GM23248 (cell line): Measurements from ENCODE around the gene LTO1. TPM values are rescaled to one million over a fixed set of nuclear protein-coding genes. Genes with fewer than 3 reads are reported as not detected.

Source experiments
- DNase-seq: peaks from one replicate; pipeline ENCODE4 v3.0.0-alpha.2; 2015
- H2AFZ ChIP-seq: fragments of 200-600 bp; sonication (generic); 2 replicates; pipeline ENCODE4 v1.6.1; 2016; ENCODE audit warnings: antibody characterized with exemption
- H3F3A ChIP-seq: fragments of 200-600 bp; sonication (generic); 2 replicates; pipeline ENCODE4 v1.6.1; 2016; ENCODE audit warnings: mild to moderate bottlenecking, antibody characterized with exemption, mixed run types; ENCODE audit not compliant: insufficient read depth
- H3K27ac ChIP-seq: fragments of 200-600 bp; sonication (generic); 2 replicates; pipeline ENCODE4 v1.5.1; 2016; ENCODE audit warnings: mild to moderate bottlenecking
- H3K27me3 ChIP-seq: fragments of 200-600 bp; sonication (generic); replicated peaks from 2 replicates; pipeline ENCODE4 v1.6.1; 2016; ENCODE audit warnings: mild to moderate bottlenecking; ENCODE audit not compliant: insufficient read depth
- H3K36me3 ChIP-seq: fragments of 200-600 bp; sonication (generic); 2 replicates; pipeline ENCODE4 v1.6.1; 2016; ENCODE audit warnings: low read depth, mild to moderate bottlenecking
- H3K4me1 ChIP-seq: fragments of 200-600 bp; sonication (generic); 2 replicates; pipeline ENCODE4 v1.6.1; 2016; ENCODE audit warnings: mild to moderate bottlenecking; ENCODE audit not compliant: insufficient read depth
- H3K4me2 ChIP-seq: fragments of 200-600 bp; sonication (generic); one replicate; pipeline ENCODE4 v1.6.1; 2016; ENCODE audit warnings: mild to moderate bottlenecking; ENCODE audit not compliant: unreplicated experiment
- H3K4me3 ChIP-seq: fragments of 200-600 bp; sonication (generic); 2 replicates; pipeline ENCODE4 v1.5.1; 2016; ENCODE audit warnings: mild to moderate bottlenecking
- H3K79me2 ChIP-seq: fragments of 200-600 bp; sonication (generic); 2 replicates; pipeline ENCODE4 v1.6.1; 2016; ENCODE audit warnings: mild to moderate bottlenecking; ENCODE audit not compliant: insufficient read depth
- H3K9ac ChIP-seq: fragments of 200-600 bp; sonication (generic); 2 replicates; pipeline ENCODE4 v1.6.1; 2016; ENCODE audit warnings: mild to moderate bottlenecking
- H3K9me2 ChIP-seq: fragments of 200-600 bp; sonication (generic); 2 replicates; pipeline ENCODE4 v1.6.1; 2016; ENCODE audit warnings: mixed run types, mild to moderate bottlenecking, moderate library complexity; ENCODE audit not compliant: insufficient read depth
- H3K9me3 ChIP-seq: fragments of 200-600 bp; sonication (generic); one replicate; pipeline ENCODE4 v1.6.1; 2017; ENCODE audit warnings: low read depth
- H4K20me1 ChIP-seq: fragments of 200-600 bp; sonication (generic); 2 replicates; pipeline ENCODE4 v1.6.0; 2016; ENCODE audit not compliant: insufficient read depth
- EZH2 ChIP-seq: fragments of 200-600 bp; sonication (generic); IDR thresholded peaks from 2 replicates; pipeline ENCODE4 v1.6.1; 2018; ENCODE audit warnings: antibody characterized with exemption, mild to moderate bottlenecking; ENCODE audit not compliant: insufficient read depth, poor library complexity, severe bottlenecking
- EZH2phosphoT487 ChIP-seq: fragments of 200-600 bp; sonication (generic); IDR thresholded peaks from 2 replicates; pipeline ENCODE4 v1.6.1; 2018; ENCODE audit warnings: antibody characterized with exemption, moderate library complexity, mild to moderate bottlenecking, low read depth; ENCODE audit not compliant: insufficient read depth
- WGBS, 2 experiments: methylation state at CpG; one replicate each; pipeline ENCODE4 v1.1.6; 2015 to 2017; ENCODE audit warnings: low lambda C conversion rate in 2 of 2, low coverage in 1 of 2; ENCODE audit errors: missing lambda C conversion rate in 2 of 2; 5-methylcytosine and 5-hydroxymethylcytosine counted together
- in situ Hi-C: fragments of 300-500 bp; cut with MboI; formaldehyde crosslinking; loops from 2 replicates; pipeline ENCODE4 v1.15.0; 2020
- polyA plus RNA-seq: library from polyadenylated mRNA; unstranded; fragments of >200 nt; fragmentation: Nextera tagmentation; extraction: Ambion mirVana; gene quantifications from 2 replicates; pipeline ENCODE4 v1.2.1, GENCODE V29; 2016
- total RNA-seq: library from RNA; depleted of rRNA; stranded (reverse); fragments of >200 nt; shearing (Covaris generic); gene quantifications from 2 replicates; pipeline ENCODE4 v1.2.3, GENCODE V29; 2014

LTO1 gene
- total and polyA plus RNA-seq, 2 experiments from 2014 or later = 20.6 to 26.2 TPM

GRCh38 chr11:69711822-69712801, 37.0 kb upstream of the LTO1 start:
- no peaks in the 10 kb centered on the region for H4K20me1 ChIP-seq
- no peaks in the 10 kb centered on the region for H3F3A ChIP-seq
- H2AFZ ChIP-seq = no peak overlapping the region
- no peak overlapping the region for H3K4me2 ChIP-seq
- H3K9me2 ChIP-seq = no peaks in the 10 kb centered on the region
- H3K9ac ChIP-seq = no peak overlapping the region
- no peak for TF ChIP-seq EZH2phosphoT487
- no peak for TF ChIP-seq EZH2
- no peak for DNase-seq
- no peaks in the 10 kb centered on the region for H3K4me1 ChIP-seq
- WGBS, 2 experiments = 60 to 69% methylated on average over 26 to 28 of the region's 28 CpGs
- no peaks in the 10 kb centered on the region for H3K9me3 ChIP-seq
- H3K36me3 ChIP-seq = no peaks in the 10 kb centered on the region
- H3K27me3 ChIP-seq = peaks cover 28% of the 10 kb centered on the region
- H3K4me3 ChIP-seq = no peak overlapping the region
- H3K79me2 ChIP-seq = no peaks in the 10 kb centered on the region
- H3K27ac ChIP-seq = no peak overlapping the region
- in situ Hi-C loops = loop anchor here (10.0 kb wide), 1 partner anchor 483 kb away; no protein-coding TSS in a partner anchor

GRCh38 chr11:69708736-69709401, 33.7 kb upstream of the LTO1 start:
- H3K4me1 ChIP-seq = no peaks in the 10 kb centered on the region
- no peak for DNase-seq
- in situ Hi-C loops = no loop called here

GRCh38 chr11:69707176-69707575, 32.0 kb upstream of the LTO1 start:
- in situ Hi-C loops = no loop called here
- H3K4me2 ChIP-seq = no peak overlapping the region
- no peak for DNase-seq
- H3K27me3 ChIP-seq = peaks cover 73% of the 10 kb centered on the region
- H2AFZ ChIP-seq = no peak overlapping the region
- no peaks in the 10 kb centered on the region for H3K9me2 ChIP-seq
- H3K4me3 ChIP-seq = no peak overlapping the region
- H3K27ac ChIP-seq = no peak overlapping the region
- no peaks in the 10 kb centered on the region for H4K20me1 ChIP-seq
- H3K9me3 ChIP-seq = no peaks in the 10 kb centered on the region
- H3F3A ChIP-seq = no peaks in the 10 kb centered on the region
- H3K36me3 ChIP-seq = no peaks in the 10 kb centered on the region
- WGBS, 2 experiments = 37 to 38% methylated on average over 7 of the region's 7 CpGs
- TF ChIP-seq EZH2 (no peak), EZH2phosphoT487 (no peak)
- H3K9ac ChIP-seq = no peak overlapping the region
- no peaks in the 10 kb centered on the region for H3K4me1 ChIP-seq
- no peaks in the 10 kb centered on the region for H3K79me2 ChIP-seq

More at GRCh38 chr11:69708736-69709401, 33.7 kb upstream of the LTO1 start:
- no peak overlapping the region for H3K27ac ChIP-seq
- no peak overlapping the region for H3K9ac ChIP-seq
- H2AFZ ChIP-seq = no peak overlapping the region
- TF ChIP-seq EZH2 (no peak), EZH2phosphoT487 (no peak)
- peaks cover 58% of the 10 kb centered on the region for H3K27me3 ChIP-seq
- H3F3A ChIP-seq = no peaks in the 10 kb centered on the region
- H3K79me2 ChIP-seq = no peaks in the 10 kb centered on the region
- no peaks in the 10 kb centered on the region for H3K9me2 ChIP-seq
- no peaks in the 10 kb centered on the region for H4K20me1 ChIP-seq
- H3K4me3 ChIP-seq = no peak overlapping the region
- no peaks in the 10 kb centered on the region for H3K36me3 ChIP-seq
- 54% methylated on average over 15 of the region's 15 CpGs for WGBS, 2 experiments
- no peaks in the 10 kb centered on the region for H3K9me3 ChIP-seq
- no peak overlapping the region for H3K4me2 ChIP-seq

GRCh38 chr11:69705901-69706787, 31.0 kb upstream of the LTO1 start:
- no peaks in the 10 kb centered on the region for H3F3A ChIP-seq
- DNase-seq = no peak
- no peaks in the 10 kb centered on the region for H3K79me2 ChIP-seq
- no peaks in the 10 kb centered on the region for H3K9me3 ChIP-seq
- H3K27me3 ChIP-seq = peaks cover 82% of the 10 kb centered on the region
- H4K20me1 ChIP-seq = no peaks in the 10 kb centered on the region
- no peak overlapping the region for H3K4me3 ChIP-seq
- H3K4me1 ChIP-seq = no peaks in the 10 kb centered on the region
- no peak overlapping the region for H3K9ac ChIP-seq
- in situ Hi-C loops = no loop called here
- no peaks in the 10 kb centered on the region for H3K36me3 ChIP-seq
- no peaks in the 10 kb centered on the region for H3K9me2 ChIP-seq
- no peak overlapping the region for H3K4me2 ChIP-seq
- whole genome bisulfite sequencing, 2 experiments = 24 to 25% methylated on average over 20 of the region's 20 CpGs
- no peak for TF ChIP-seq EZH2phosphoT487
- TF ChIP-seq EZH2 = no peak
- no peak overlapping the region for H3K27ac ChIP-seq
- no peak overlapping the region for H2AFZ ChIP-seq
